Measurements from ENCODE around the gene NDUFB7. TPM values are rescaled to one million over a fixed set of nuclear protein-coding genes. Genes with fewer than 3 reads are reported as not detected.
A peak's percentile ranks its signal among the peaks of the same experiment; 100 is the strongest.

Gene NDUFB7
- total and polyA plus RNA-seq, 2 experiments from 2014 or later, result 244 to 316 TPM

DNA sequence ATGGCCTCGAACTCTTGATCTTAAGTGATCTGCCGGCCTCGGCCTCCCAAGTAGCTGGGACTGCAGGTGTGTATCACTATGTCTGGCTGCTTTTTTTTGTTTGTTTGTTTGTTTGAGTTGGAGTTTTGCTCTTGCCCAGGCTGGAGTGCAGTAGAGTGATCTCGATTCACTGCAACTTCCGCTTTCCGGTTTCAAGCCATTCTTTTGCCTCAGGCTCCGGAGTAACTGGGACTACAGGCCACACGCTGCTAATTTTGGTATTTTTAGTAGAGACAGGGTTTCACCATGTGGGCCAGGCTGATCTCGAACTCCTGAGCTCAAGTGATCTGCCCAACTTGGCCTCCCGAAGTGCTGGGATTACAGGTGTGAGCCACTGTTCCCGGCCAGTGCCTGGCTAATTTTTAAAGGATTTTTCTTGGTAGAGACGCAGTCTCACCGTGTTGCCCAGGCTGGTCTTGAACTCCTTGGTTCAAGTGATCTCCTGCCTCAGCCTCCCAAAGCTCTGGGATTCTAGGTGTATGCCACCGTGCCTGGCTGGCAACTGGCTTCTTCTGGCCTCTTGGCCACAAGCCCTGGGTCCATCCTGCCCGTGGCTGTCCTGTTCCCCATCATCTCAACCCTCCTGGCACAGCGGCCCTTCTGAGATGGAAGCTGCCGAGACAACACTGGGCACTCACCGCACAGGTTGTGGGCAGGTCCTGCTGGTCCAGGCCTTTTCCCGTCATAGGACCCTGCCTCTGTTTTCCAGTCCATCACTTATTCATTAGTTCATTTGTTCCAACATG, 30.9 kb downstream of the NDUFB7 start:
- Histone ChIP-seq H3K79me2 (ENCODE audit: insufficient read depth) (peaks cover 6% of the 10 kb centered on the region; the same call in 1 of the 2 replicates), H3F3A (ENCODE audit: insufficient read depth) (no peaks in the 10 kb centered on the region), H3K9me3 (ENCODE audit: low read depth) (no peaks in the 10 kb centered on the region), H3K4me2 (ENCODE audit: unreplicated experiment) (no peak overlapping the region), H3K4me3 (no peak overlapping the region), H4K20me1 (ENCODE audit: insufficient read depth) (no peaks in the 10 kb centered on the region), H3K36me3 (ENCODE audit: low read depth) (no peaks in the 10 kb centered on the region), H3K9me2 (ENCODE audit: insufficient read depth) (no peaks in the 10 kb centered on the region), H3K9ac (no peak overlapping the region), H2AFZ (no peak overlapping the region), H3K27me3 (replicated peaks; ENCODE audit: insufficient read depth) (no peaks in the 10 kb centered on the region), H3K27ac (no peak overlapping the region), H3K4me1 (ENCODE audit: insufficient read depth) (no peaks in the 10 kb centered on the region)
- 87 to 88% methylated on average over 19 of the region's 19 CpGs for WGBS, 2 experiments (ENCODE audit: low coverage in 1 of 2, low lambda C conversion rate in 2 of 2, missing lambda C conversion rate in 2 of 2)
- in situ Hi-C loops (cut with MboI), result no loop called here
- TF ChIP-seq EZH2 (IDR thresholded peaks at IDR 0.05; ENCODE audit: insufficient read depth, poor library complexity, severe bottlenecking) (no peak), EZH2phosphoT487 (IDR thresholded peaks at IDR 0.05; ENCODE audit: insufficient read depth, low read depth) (no peak)
- DNase-seq, result no peak

DNA sequence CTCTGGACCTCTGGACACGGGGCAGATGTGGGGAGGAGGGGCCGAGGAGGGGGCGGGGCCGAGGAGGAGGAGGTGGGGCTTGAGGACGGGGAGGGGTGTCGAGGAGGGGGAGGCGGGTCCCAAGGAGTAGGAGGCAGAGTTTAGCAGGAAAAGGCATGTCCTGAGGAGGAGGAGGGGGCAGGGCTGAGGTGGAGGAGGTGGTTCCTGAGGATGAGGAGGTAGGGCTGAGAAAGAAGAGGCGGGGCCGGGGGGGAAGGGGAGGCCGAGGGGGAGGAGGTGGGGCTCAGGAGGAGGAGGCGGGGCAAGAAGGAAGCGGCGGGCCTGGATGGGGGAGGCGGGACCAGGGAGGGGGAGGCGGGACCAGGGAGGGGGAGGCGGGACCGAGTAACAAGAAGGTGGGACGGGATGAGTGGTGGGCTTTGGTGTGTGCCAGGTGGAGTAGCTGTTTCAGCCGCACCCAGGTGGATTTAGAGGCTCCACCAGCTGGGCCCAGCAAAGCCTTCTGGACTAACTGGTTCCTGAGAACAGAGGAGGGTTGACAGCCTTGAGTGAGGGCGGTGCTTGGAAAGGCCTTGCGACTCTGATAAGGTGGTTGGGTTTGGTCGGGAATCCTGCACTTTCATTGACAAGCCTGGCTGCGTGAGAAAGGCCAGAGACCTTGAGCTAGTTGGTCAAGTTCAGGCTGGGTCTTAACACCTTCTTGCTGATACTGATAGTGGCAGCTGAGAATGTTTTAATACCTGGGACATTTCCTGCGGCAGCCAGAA, 34.8 kb downstream of the NDUFB7 start:
- WGBS, 2 experiments (ENCODE audit: low coverage in 1 of 2, low lambda C conversion rate in 2 of 2, missing lambda C conversion rate in 2 of 2), result 28 to 72% methylated on average over 5 to 24 of the region's 24 CpGs
- H3K9me2 ChIP-seq (ENCODE audit: insufficient read depth), result no peaks in the 10 kb centered on the region
- H3K79me2 ChIP-seq (ENCODE audit: insufficient read depth), result peaks cover 20% of the 10 kb centered on the region
- no peak overlapping the region for H3K27ac ChIP-seq
- H3K4me1 ChIP-seq (ENCODE audit: insufficient read depth), result no peaks in the 10 kb centered on the region
- no peak overlapping the region for H2AFZ ChIP-seq
- TF ChIP-seq EZH2 (IDR thresholded peaks at IDR 0.05; ENCODE audit: insufficient read depth, poor library complexity, severe bottlenecking) (no peak), EZH2phosphoT487 (IDR thresholded peaks at IDR 0.05; ENCODE audit: insufficient read depth, low read depth) (no peak)
- no peaks in the 10 kb centered on the region for H3K27me3 ChIP-seq (replicated peaks; ENCODE audit: insufficient read depth)
- no peaks in the 10 kb centered on the region for H4K20me1 ChIP-seq (ENCODE audit: insufficient read depth)
- H3K9ac ChIP-seq, result no peak overlapping the region
- H3F3A ChIP-seq (ENCODE audit: insufficient read depth), result no peaks in the 10 kb centered on the region
- peak; percentile 50 for DNase-seq
- in situ Hi-C loops (cut with MboI), result no loop called here
- H3K9me3 ChIP-seq (ENCODE audit: low read depth), result no peaks in the 10 kb centered on the region
- no peaks in the 10 kb centered on the region for H3K36me3 ChIP-seq (ENCODE audit: low read depth)
- H3K4me3 ChIP-seq, result no peak overlapping the region
- H3K4me2 ChIP-seq (ENCODE audit: unreplicated experiment), result no peak overlapping the region

DNA sequence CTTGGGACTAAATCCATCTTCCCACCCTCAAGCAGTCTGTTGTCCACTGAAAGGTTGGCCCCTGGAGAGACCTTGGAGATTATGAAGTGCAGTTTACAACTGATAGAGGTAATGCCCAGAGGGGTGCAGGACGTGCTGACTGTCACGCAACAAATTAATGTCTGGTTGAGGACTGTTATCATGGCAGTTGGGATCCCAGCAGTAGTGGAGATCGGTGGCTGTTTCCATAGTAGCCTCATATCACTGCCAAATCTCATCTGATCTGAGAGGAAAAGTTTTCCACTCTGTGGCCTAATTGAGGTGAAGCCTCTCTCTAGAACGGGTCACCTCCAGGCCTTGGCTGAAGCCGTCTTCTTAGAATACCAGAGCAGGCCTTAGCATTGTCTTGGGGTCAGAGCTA, 38.4 kb downstream of the NDUFB7 start:
- Histone ChIP-seq H2AFZ (no peak overlapping the region), H3K79me2 (ENCODE audit: insufficient read depth) (peaks cover 38% of the 10 kb centered on the region), H3K27ac (no peak overlapping the region), H3F3A (ENCODE audit: insufficient read depth) (peaks cover 1% of the 10 kb centered on the region; the same call in 1 of the 2 replicates), H3K4me1 (ENCODE audit: insufficient read depth) (peaks cover 7% of the 10 kb centered on the region), H3K4me3 (no peak overlapping the region), H3K9me2 (ENCODE audit: insufficient read depth) (no peaks in the 10 kb centered on the region), H3K36me3 (ENCODE audit: low read depth) (no peaks in the 10 kb centered on the region), H3K27me3 (replicated peaks; ENCODE audit: insufficient read depth) (no peaks in the 10 kb centered on the region), H3K9ac (no peak overlapping the region), H3K9me3 (ENCODE audit: low read depth) (no peaks in the 10 kb centered on the region), H3K4me2 (ENCODE audit: unreplicated experiment) (no peak overlapping the region), H4K20me1 (ENCODE audit: insufficient read depth) (no peaks in the 10 kb centered on the region)
- TF ChIP-seq EZH2phosphoT487 (IDR thresholded peaks at IDR 0.05; ENCODE audit: insufficient read depth, low read depth) (no peak), EZH2 (IDR thresholded peaks at IDR 0.05; ENCODE audit: insufficient read depth, poor library complexity, severe bottlenecking) (no peak)
- DNase-seq, result no peak
- WGBS, 2 experiments (ENCODE audit: low coverage in 1 of 2, low lambda C conversion rate in 2 of 2, missing lambda C conversion rate in 2 of 2), result 89 to 90% methylated on average over 5 of the region's 5 CpGs
- in situ Hi-C loops (cut with MboI), result no loop called here

DNA sequence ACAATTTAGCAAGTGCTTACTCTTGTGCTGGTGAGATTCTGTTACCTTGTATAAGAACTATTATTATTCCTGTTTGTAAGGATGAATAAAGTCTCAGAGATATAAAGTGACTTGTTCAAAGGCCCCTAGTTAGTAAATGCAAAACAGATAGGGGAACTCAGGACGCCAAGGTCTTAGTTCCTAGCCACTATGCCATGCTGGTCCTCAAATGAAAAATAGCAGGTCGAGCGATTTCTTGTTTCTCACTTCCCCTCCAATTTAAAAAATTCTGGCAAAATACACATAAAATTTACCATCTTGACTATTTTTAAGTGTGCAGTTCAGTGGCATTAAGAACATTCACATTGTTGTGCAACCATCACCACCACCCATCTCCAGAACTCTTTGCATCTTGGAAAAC, 41.4 kb downstream of the NDUFB7 start:
- Histone ChIP-seq H3K4me1 (ENCODE audit: insufficient read depth) (peaks cover 18% of the 10 kb centered on the region), H3K4me3 (peak overlapping the region; percentile 98), H3F3A (ENCODE audit: insufficient read depth) (peaks cover 15% of the 10 kb centered on the region), H3K36me3 (ENCODE audit: low read depth) (no peaks in the 10 kb centered on the region), H3K9me2 (ENCODE audit: insufficient read depth) (no peaks in the 10 kb centered on the region), H3K27ac (no peak overlapping the region), H3K4me2 (ENCODE audit: unreplicated experiment) (peak overlapping the region; percentile 99), H3K9ac (peak overlapping the region; percentile 83), H3K9me3 (ENCODE audit: low read depth) (no peaks in the 10 kb centered on the region), H2AFZ (peak overlapping the region; percentile 97; the same call in 1 of the 2 replicates), H3K27me3 (replicated peaks; ENCODE audit: insufficient read depth) (no peaks in the 10 kb centered on the region), H4K20me1 (ENCODE audit: insufficient read depth) (no peaks in the 10 kb centered on the region), H3K79me2 (ENCODE audit: insufficient read depth) (peaks cover 38% of the 10 kb centered on the region)
- in situ Hi-C loops (cut with MboI), result no loop called here
- 65 to 66% methylated on average over 3 of the region's 3 CpGs for WGBS, 2 experiments (ENCODE audit: low coverage in 1 of 2, low lambda C conversion rate in 2 of 2, missing lambda C conversion rate in 2 of 2)
- no peak for TF ChIP-seq EZH2 (IDR thresholded peaks at IDR 0.05; ENCODE audit: insufficient read depth, poor library complexity, severe bottlenecking)
- no peak for TF ChIP-seq EZH2phosphoT487 (IDR thresholded peaks at IDR 0.05; ENCODE audit: insufficient read depth, low read depth)
- DNase-seq, result no peak

Measured in GM23248 (cell line).